NCI-H69 (cell line): Measurements from ENCODE around the gene ACSF3.
"Not testable (repeated sequence)": the region's sequence is repeated elsewhere in the genome, so short reads cannot be mapped to it uniquely, and the experiment has no call there.

Source experiments
- DNase-seq: peaks from one replicate; lab custom pipeline; 2025; lab: John Stamatoyannopoulos, UW

ACSF3 gene

GRCh38 chr16:89161763-89162713, 68.4 kb downstream of the ACSF3 start:
- DNase-seq = no peak

- DNase-seq = no peak
Measured at GRCh38 chr16:89163297-89163696, 69.6 kb downstream of the ACSF3 start.

- DNase-seq = no peak
Measured at GRCh38 chr16:89164436-89164835, 70.8 kb downstream of the ACSF3 start.

- DNase-seq = no peak
Measured at GRCh38 chr16:89164847-89165680, 71.4 kb downstream of the ACSF3 start.

- DNase-seq = not testable (repeated sequence)
Measured at GRCh38 chr16:89165681-89165979, 72.0 kb downstream of the ACSF3 start.

GRCh38 chr16:89166696-89167424, 73.2 kb downstream of the ACSF3 start:
- DNase-seq = no peak

GRCh38 chr16:89167425-89167941, 73.8 kb downstream of the ACSF3 start:
- DNase-seq = peak; percentile 70

- peak; percentile 36 for DNase-seq
Measured at GRCh38 chr16:89168381-89169189, 74.9 kb downstream of the ACSF3 start.

GRCh38 chr16:89169778-89170177, 76.1 kb downstream of the ACSF3 start:
- no peak for DNase-seq

- DNase-seq = peak; percentile 78
Measured at GRCh38 chr16:89170346-89171215, 76.9 kb downstream of the ACSF3 start.

GRCh38 chr16:89171216-89172170, 77.8 kb downstream of the ACSF3 start, which contains the start of gene CDH15:
TSS of gene CDH15 (plus strand) at chr16:89171748. CDS start at chr16:89171832, 84 bp downstream.
- DNase-seq = peak; percentile 92

- no peak for DNase-seq
Measured at GRCh38 chr16:89172171-89172527, 78.5 kb downstream of the ACSF3 start.

GRCh38 chr16:89172528-89173173, 79.0 kb downstream of the ACSF3 start:
- DNase-seq = no peak

- DNase-seq = peak; percentile 10
Measured at GRCh38 chr16:89173174-89173921, 79.7 kb downstream of the ACSF3 start.

GRCh38 chr16:89174055-89174827, 80.6 kb downstream of the ACSF3 start:
- no peak for DNase-seq

GRCh38 chr16:89174877-89175276, 81.2 kb downstream of the ACSF3 start:
- DNase-seq = no peak
